Measurements from ENCODE around the gene PGLYRP3.

GRCh38 chr1:153345187-153346076 lies 32.7 kb upstream of the PGLYRP3 start:
- TF ChIP-seq CTCF (IDR thresholded peaks at IDR 0.05) (no peak), POLR2A (IDR thresholded peaks at IDR 0.05) (no peak)
